Measurements from ENCODE around the gene NSD2. TPM values are rescaled to one million over a fixed set of nuclear protein-coding genes. Genes with fewer than 3 reads are reported as not detected.

Gene NSD2
- total and polyA plus RNA-seq, 2 donors (not counting 1 experiment from before 2014, with no cell fraction given): 14.2 to 64.8 TPM

DNA sequence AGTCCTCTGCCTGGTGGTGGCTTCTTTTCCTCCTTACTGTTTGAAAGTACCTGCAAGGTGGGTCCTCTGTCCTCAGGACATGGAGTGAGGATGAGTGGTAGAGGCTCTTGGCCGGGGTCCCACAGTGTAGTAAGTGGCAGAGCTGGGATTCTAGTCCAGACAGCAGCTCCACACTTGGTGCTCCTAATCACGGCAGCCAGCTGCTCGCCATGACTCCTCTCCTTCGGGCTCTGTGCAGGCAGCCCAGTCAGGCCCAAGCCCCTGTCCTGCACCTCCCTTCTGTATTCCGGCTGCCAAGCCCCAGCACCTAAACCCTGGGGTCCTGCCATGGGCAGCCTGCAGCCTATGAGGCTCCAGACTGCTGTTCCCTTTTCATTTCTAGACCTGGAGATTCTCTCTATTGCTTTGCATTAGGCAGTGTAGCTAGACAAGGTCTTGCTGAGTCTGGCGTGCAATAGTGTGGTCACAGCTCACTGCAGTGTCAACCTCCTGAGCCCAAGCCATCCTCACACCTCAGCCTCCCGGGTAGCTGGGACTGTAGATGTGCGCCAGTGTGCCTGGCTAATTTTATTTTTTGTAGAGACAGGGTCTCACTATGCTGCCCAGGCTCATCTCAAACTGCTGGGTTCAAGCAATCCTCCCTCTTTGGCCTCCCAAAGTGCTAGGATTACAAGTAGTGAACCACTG, 24.9 kb downstream of the NSD2 start:
- no peak overlapping the region for H3K4me3 ChIP-seq (ENCODE audit: control extremely low read depth in 1 of 5, extremely low read depth in 1 of 5, insufficient read depth in 1 of 5, low read depth in 2 of 5, low read length in 4 of 5)
- peaks cover 11% of the 10 kb centered on the region for H3K4me1 Mint-ChIP-seq
- H3K36me3 ChIP-seq (replicated peaks in 1 of 2; ENCODE audit: control extremely low read depth in 1 of 2, control insufficient read depth in 1 of 2, extremely low read depth in 1 of 2, insufficient read depth in 2 of 2, low read length in 1 of 2): peaks cover 0 to 6% of the 10 kb centered on the region in 2 experiments
- H3K4me1 ChIP-seq (ENCODE audit: control insufficient read depth in 2 of 2, insufficient read depth in 2 of 2, low read length in 2 of 2): peaks cover 5 to 9% of the 10 kb centered on the region in 2 donors
- no peak overlapping the region for H3K4me2 ChIP-seq (replicated peaks; ENCODE audit: low read depth, low read length, poor library complexity, severe bottlenecking)
- intact Hi-C loops (cut with micrococcal nuclease): no loop called here
- 98% methylated on average over 6 of the region's 8 CpGs for WGBS (ENCODE audit: insufficient coverage)
- H3K9me3 Mint-ChIP-seq (ENCODE audit: insufficient read depth): no peaks in the 10 kb centered on the region
- no peak overlapping the region for H3K9ac ChIP-seq (ENCODE audit: low read length)
- DNase-seq (no peak), ATAC-seq (ENCODE audit: low read depth) (no peak)
- H3K27ac ChIP-seq (ENCODE audit: low read length in 2 of 2): no peak overlapping the region
- peaks cover 88% of the 10 kb centered on the region for H3K79me2 ChIP-seq (ENCODE audit: control insufficient read depth, insufficient read depth, low read length)
- ChIA-PET POLR2A (no interaction called here), CTCF (interaction anchor here (1.3 to 8.0 kb wide), 2 partner anchors 16 to 149 kb away, joined by 3 to 120 read pairs; no protein-coding TSS in a partner anchor)
- no peaks in the 10 kb centered on the region for H3K9me3 ChIP-seq (ENCODE audit: control extremely low read depth in 1 of 3, control insufficient read depth in 2 of 3, insufficient read depth in 1 of 3, low read length in 2 of 3)
- H4K20me1 ChIP-seq (ENCODE audit: control insufficient read depth, insufficient read depth, low read length, poor library complexity, severe bottlenecking): peaks cover 25% of the 10 kb centered on the region
- no peaks in the 10 kb centered on the region for H3K27me3 ChIP-seq (replicated peaks in 1 of 4; ENCODE audit: control extremely low read depth in 1 of 4, control insufficient read depth in 3 of 4, insufficient read depth in 4 of 4, low read length in 3 of 4)
- no peak overlapping the region for H3K4me3 Mint-ChIP-seq
- H2AFZ ChIP-seq (ENCODE audit: insufficient read depth, low read depth, low read length, poor library complexity, severe bottlenecking): no peak overlapping the region
- no peak overlapping the region for H3K27ac Mint-ChIP-seq
- TF ChIP-seq EZH2 (IDR thresholded peaks at IDR 0.05; ENCODE audit: borderline replicate concordance, insufficient read depth, low read depth, low read length, poor library complexity, severe bottlenecking): no peak
- H3K27me3 Mint-ChIP-seq: no peaks in the 10 kb centered on the region

DNA sequence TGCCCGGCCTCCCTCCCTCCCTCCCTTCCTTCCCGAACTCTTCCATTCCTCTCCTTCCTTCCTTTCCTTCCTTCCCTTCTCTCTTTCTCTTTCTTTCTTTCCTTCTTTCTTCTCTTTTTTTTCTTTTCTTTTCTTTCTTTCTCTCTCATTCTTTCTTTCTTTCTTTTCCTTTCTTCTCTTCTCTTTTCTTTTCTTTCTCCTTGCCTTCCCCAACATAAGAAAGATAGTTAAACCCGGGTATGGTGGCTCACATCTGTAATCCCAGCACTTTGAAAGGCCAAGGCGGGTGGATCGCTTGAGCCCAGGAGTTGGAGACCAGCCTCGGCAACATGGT, 25.4 kb downstream of the NSD2 start:
- Mint-ChIP-seq H3K27ac (no peak overlapping the region), H3K9me3 (ENCODE audit: insufficient read depth) (no peaks in the 10 kb centered on the region), H3K4me3 (no peak overlapping the region), H3K4me1 (peaks cover 11% of the 10 kb centered on the region), H3K27me3 (no peaks in the 10 kb centered on the region)
- Histone ChIP-seq H3K4me1 (ENCODE audit: control insufficient read depth in 2 of 2, insufficient read depth in 2 of 2, low read length in 2 of 2) (peaks cover 5 to 9% of the 10 kb centered on the region in 2 donors), H3K4me2 (replicated peaks; ENCODE audit: low read depth, low read length, poor library complexity, severe bottlenecking) (no peak overlapping the region), H3K27ac (ENCODE audit: low read length in 2 of 2) (no peak overlapping the region), H3K4me3 (ENCODE audit: control extremely low read depth in 1 of 5, extremely low read depth in 1 of 5, insufficient read depth in 1 of 5, low read depth in 2 of 5, low read length in 4 of 5) (no peak overlapping the region), H2AFZ (ENCODE audit: insufficient read depth, low read depth, low read length, poor library complexity, severe bottlenecking) (no peak overlapping the region), H3K27me3 (replicated peaks in 1 of 4; ENCODE audit: control extremely low read depth in 1 of 4, control insufficient read depth in 3 of 4, insufficient read depth in 4 of 4, low read length in 3 of 4) (no peaks in the 10 kb centered on the region), H3K9ac (ENCODE audit: low read length) (no peak overlapping the region), H3K9me3 (ENCODE audit: control extremely low read depth in 1 of 3, control insufficient read depth in 2 of 3, insufficient read depth in 1 of 3, low read length in 2 of 3) (no peaks in the 10 kb centered on the region), H3K79me2 (ENCODE audit: control insufficient read depth, insufficient read depth, low read length) (peaks cover 87% of the 10 kb centered on the region), H4K20me1 (ENCODE audit: control insufficient read depth, insufficient read depth, low read length, poor library complexity, severe bottlenecking) (peaks cover 19% of the 10 kb centered on the region), H3K36me3 (replicated peaks in 1 of 2; ENCODE audit: control extremely low read depth in 1 of 2, control insufficient read depth in 1 of 2, extremely low read depth in 1 of 2, insufficient read depth in 2 of 2, low read length in 1 of 2) (peaks cover 0 to 7% of the 10 kb centered on the region in 2 experiments)
- TF ChIP-seq CTCF (IDR thresholded peaks at IDR 0.05): no peak
- TF ChIP-seq EZH2 (IDR thresholded peaks at IDR 0.05; ENCODE audit: borderline replicate concordance, insufficient read depth, low read depth, low read length, poor library complexity, severe bottlenecking): no peak
- ATAC-seq (ENCODE audit: low read depth): no peak
- intact Hi-C loops (cut with micrococcal nuclease): no loop called here
- WGBS (ENCODE audit: insufficient coverage): 95% methylated on average over 6 of the region's 6 CpGs
- ChIA-PET CTCF (interaction anchor here (1.0 to 8.0 kb wide), 3 partner anchors 9 to 149 kb away, joined by 3 to 120 read pairs (median 3); no protein-coding TSS in a partner anchor), POLR2A (no interaction called here)
- no peak for DNase-seq
